Measurements from ENCODE around the gene PIP4K2A.
A peak's percentile ranks its signal among the peaks of the same experiment; 100 is the strongest.
"Not testable (repeated sequence)": the region's sequence is repeated elsewhere in the genome, so short reads cannot be mapped to it uniquely, and the experiment has no call there.

The PIP4K2A gene

DNA sequence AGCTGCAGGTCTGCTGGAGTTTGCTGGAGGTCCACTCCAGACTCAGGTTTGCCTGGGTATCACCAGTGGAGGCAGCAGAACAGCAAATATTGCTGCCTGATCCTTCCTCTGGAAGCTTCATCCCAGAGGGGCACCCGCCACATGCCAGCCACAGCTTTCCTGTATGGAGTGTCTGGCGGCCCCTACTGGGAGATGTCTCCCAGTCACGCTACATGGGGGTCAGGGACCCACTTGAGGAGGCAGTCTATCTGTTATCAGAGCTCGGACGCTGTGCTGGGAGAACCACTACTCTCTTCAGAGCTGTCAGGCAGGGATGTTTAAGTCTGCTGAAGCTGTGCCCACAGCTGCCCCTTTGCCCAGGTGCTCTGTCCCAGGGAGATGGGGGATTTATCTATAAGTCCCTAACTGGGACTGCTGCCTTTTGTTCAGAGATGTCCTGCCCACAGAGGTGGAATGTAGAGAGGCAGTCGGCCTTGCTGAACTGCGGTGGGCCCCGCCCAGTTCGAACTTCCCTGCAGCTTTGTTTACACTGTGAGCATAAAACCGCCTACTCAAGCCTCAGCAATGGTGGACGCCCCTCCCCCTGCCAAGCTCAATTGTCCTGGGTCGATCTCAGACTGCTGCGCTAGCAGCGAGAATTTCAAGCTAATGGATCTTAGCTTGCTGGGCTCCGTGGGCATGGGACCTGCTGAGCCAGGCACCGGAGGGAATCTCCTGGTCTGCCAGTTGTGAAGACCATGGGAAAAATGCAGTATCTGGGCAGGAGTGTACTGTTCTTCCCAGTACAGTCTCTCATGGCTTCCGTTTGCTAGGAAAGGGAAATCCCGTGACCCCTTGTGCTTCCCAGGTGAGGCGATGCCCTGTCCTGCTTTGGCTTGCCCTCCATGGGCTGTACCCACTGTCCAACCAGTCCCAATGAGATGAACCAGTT is 200.6 kb downstream of the PIP4K2A start:
- H3K36me3 ChIP-seq (ENCODE audit: control insufficient read depth, low read depth, low read length); H3K4me1 ChIP-seq (ENCODE audit: control insufficient read depth, low read depth, low read length); H3K9me3 ChIP-seq (ENCODE audit: control insufficient read depth, low read depth, low read length); H3K27ac ChIP-seq (ENCODE audit: low read length): not testable (repeated sequence)
- H3K4me3 ChIP-seq (ENCODE audit: low read length): peak overlapping the region; percentile 44
- H3K9ac ChIP-seq (ENCODE audit: low read length): peak overlapping the region; percentile 39
- H3K27me3 ChIP-seq (ENCODE audit: control insufficient read depth, insufficient read depth, low read length): peaks cover 14% of the 10 kb centered on the region

DNA sequence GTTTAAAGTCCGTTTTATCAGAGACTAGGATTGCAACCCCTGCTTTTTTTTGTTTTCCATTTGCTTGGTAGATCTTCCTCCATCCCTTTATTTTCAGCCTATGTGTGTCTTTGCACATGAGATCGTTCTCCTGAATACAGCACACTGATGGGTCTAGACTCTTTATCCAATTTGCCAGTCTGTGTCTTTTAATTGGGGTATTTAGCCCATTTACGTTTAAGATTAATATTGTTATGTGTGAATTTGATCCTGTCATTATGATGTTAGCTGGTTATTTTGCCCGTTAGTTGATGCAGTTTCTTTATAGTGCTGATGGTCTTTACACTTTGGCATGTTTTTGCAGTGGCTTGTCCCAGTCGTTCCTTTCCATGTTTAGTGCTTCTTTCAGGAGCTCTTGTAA is 202.4 kb downstream of the PIP4K2A start:
- H3K4me1 ChIP-seq (ENCODE audit: control insufficient read depth, low read depth, low read length); H3K27ac ChIP-seq (ENCODE audit: low read length); H3K4me3 ChIP-seq (ENCODE audit: low read length); H3K9me3 ChIP-seq (ENCODE audit: control insufficient read depth, low read depth, low read length); H3K36me3 ChIP-seq (ENCODE audit: control insufficient read depth, low read depth, low read length); H3K9ac ChIP-seq (ENCODE audit: low read length): not testable (repeated sequence)
- H3K27me3 ChIP-seq (ENCODE audit: control insufficient read depth, insufficient read depth, low read length): peaks cover 14% of the 10 kb centered on the region

DNA sequence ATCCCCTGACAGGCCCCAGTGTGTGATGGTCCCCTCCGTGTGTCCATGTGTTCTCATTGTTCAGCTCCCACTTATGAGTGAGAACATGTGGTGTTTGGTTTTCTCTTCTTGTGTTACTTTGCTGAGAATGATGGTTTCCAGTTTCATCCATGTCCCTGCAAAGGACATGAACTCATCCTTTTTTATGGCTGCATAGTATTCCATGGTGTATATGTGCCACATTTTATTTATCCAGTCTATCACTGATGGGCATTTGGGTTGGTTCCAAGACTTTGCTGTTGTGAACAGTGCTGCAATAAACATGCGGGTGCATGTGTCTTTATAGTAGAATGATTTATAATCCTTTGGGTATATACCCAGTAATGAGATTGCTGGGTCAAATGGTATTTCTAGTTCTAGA is 206.2 kb downstream of the PIP4K2A start:
- H3K27me3 ChIP-seq (ENCODE audit: control insufficient read depth, insufficient read depth, low read length); H3K9me3 ChIP-seq (ENCODE audit: control insufficient read depth, low read depth, low read length); H3K27ac ChIP-seq (ENCODE audit: low read length); H3K36me3 ChIP-seq (ENCODE audit: control insufficient read depth, low read depth, low read length); H3K4me3 ChIP-seq (ENCODE audit: low read length); H3K4me1 ChIP-seq (ENCODE audit: control insufficient read depth, low read depth, low read length); H3K9ac ChIP-seq (ENCODE audit: low read length): not testable (repeated sequence)

DNA sequence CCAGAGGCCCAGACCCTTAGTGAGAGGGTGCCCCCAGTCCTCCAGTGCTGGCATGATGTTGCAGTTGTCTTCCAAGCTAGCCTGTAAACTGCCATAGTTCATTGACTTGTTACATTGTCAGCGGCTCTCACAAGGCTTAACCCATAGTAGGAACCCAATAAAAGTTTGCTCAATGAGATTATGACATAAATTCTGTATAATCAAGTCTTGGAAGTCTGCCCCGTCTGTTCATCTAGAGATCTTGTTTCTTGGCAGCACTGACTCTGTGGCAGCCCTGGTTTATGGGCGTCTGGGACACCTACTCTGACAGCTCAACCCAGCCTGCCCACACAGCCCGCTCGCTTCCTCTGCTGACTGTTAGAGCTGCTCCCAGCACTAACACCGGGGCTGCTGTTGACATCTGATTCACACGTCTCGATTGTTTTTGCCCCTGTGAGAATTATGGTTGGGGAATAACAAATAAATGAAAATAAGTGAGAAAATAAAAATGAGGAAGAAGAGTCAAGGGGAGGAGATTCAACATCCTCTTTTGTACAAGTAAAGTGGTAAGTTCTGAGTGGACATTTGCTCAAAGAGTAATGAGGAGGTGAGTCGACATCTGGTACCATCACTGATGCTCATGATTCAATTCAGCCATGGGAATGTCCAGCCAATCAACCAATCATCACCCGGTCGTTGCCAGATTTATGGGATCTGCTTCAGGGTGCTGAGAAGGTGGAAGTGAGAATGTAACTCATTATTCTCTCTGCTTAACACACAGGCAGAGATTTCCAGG is 208.3 kb downstream of the PIP4K2A start:
- Histone ChIP-seq H3K4me3 (ENCODE audit: low read length) (no peak overlapping the region), H3K27ac (ENCODE audit: low read length) (no peak overlapping the region), H3K9ac (ENCODE audit: low read length) (no peak overlapping the region), H3K9me3 (ENCODE audit: control insufficient read depth, low read depth, low read length) (no peaks in the 10 kb centered on the region), H3K36me3 (ENCODE audit: control insufficient read depth, low read depth, low read length) (no peaks in the 10 kb centered on the region), H3K4me1 (ENCODE audit: control insufficient read depth, low read depth, low read length) (no peaks in the 10 kb centered on the region), H3K27me3 (ENCODE audit: control insufficient read depth, insufficient read depth, low read length) (no peaks in the 10 kb centered on the region)

DNA sequence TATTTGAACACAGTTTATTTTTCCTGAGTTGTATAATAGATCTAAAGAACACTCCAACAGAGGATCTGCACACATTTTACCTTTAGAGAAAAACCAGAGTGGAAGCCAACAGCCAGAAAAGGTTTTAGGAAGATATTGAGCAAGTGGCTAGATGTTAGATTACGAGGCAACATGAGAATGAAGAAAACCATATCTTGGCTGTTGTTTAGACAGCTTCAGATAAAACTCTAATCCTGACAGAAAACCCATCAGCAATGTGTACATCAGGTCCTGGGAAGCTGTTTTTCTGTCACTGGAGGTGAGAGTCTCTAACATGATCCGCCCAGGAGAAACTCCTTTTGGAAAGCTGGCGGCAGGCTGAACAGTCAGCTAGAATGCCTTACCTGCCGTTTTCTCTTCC is 209.6 kb downstream of the PIP4K2A start:
- Histone ChIP-seq H3K9ac (ENCODE audit: low read length) (no peak overlapping the region), H3K36me3 (ENCODE audit: control insufficient read depth, low read depth, low read length) (no peaks in the 10 kb centered on the region), H3K4me3 (ENCODE audit: low read length) (no peak overlapping the region), H3K27me3 (ENCODE audit: control insufficient read depth, insufficient read depth, low read length) (no peaks in the 10 kb centered on the region), H3K9me3 (ENCODE audit: control insufficient read depth, low read depth, low read length) (no peaks in the 10 kb centered on the region), H3K27ac (ENCODE audit: low read length) (no peak overlapping the region), H3K4me1 (ENCODE audit: control insufficient read depth, low read depth, low read length) (no peaks in the 10 kb centered on the region)

DNA sequence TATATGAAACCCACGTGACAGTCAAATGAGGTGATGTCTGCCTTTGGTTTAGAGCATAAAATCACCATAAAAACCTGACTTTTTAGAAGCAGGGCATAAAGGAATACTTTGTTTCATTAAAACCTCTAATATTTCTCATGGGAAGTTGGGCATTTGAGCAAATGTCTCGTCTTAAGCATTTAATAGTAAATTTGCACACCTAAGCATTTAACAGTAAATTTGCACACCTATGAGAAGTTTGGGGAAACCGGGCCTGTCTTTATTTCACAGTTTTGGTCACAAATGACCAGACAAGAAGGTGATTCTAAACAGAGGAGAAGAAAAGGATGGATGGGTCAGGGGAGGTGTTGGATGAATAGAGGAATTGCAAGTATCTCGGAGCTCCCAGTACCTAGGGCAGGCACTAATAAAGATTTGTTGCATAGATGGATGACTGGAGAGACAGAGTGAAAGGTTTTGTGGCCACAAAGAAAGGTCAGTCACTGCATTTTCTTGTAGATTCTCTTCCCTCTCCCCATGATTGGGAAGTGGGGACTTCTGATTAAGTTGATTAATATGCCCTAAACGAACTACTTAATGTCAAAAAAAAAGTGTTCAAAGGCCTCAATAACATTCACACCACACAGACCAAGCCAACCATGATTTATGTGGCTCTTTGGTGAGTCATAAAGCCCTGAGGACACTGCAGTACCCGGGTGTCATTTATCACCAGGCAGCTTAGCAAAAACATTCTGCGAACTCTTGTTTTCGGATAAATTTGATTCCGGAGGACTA is 210.9 kb downstream of the PIP4K2A start:
- no peak overlapping the region for H3K27ac ChIP-seq (ENCODE audit: low read length)

DNA sequence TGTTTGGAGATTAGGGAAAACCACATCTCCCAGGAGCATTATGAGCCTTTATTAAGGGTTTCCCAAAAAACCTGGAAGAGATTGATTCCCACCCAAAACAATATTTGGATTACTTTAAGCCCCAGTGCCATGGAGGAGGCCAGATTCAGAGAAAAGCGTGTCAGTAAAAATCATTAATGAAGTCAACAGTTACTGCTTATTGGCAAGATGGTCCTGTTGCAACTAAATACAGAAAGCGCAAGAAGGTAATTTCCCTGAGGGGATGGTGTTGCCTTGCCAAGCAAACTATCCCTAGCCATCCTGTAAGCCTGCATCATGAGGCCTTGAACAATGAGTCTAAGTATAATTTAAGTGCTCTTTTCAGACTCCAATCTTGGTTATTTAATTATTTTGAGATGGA is 212.5 kb downstream of the PIP4K2A start:
- Histone ChIP-seq H3K27me3 (ENCODE audit: control insufficient read depth, insufficient read depth, low read length) (no peaks in the 10 kb centered on the region), H3K27ac (ENCODE audit: low read length) (no peak overlapping the region), H3K36me3 (ENCODE audit: control insufficient read depth, low read depth, low read length) (no peaks in the 10 kb centered on the region), H3K4me1 (ENCODE audit: control insufficient read depth, low read depth, low read length) (no peaks in the 10 kb centered on the region), H3K4me3 (ENCODE audit: low read length) (no peak overlapping the region), H3K9ac (ENCODE audit: low read length) (no peak overlapping the region), H3K9me3 (ENCODE audit: control insufficient read depth, low read depth, low read length) (no peaks in the 10 kb centered on the region)

More for the DNA sequence above, 210.9 kb downstream of the PIP4K2A start:
- no peaks in the 10 kb centered on the region for H3K9me3 ChIP-seq (ENCODE audit: control insufficient read depth, low read depth, low read length)
- H3K4me1 ChIP-seq (ENCODE audit: control insufficient read depth, low read depth, low read length): no peaks in the 10 kb centered on the region
- no peaks in the 10 kb centered on the region for H3K27me3 ChIP-seq (ENCODE audit: control insufficient read depth, insufficient read depth, low read length)
- H3K36me3 ChIP-seq (ENCODE audit: control insufficient read depth, low read depth, low read length): no peaks in the 10 kb centered on the region
- H3K9ac ChIP-seq (ENCODE audit: low read length): no peak overlapping the region
- H3K4me3 ChIP-seq (ENCODE audit: low read length): no peak overlapping the region

DNA sequence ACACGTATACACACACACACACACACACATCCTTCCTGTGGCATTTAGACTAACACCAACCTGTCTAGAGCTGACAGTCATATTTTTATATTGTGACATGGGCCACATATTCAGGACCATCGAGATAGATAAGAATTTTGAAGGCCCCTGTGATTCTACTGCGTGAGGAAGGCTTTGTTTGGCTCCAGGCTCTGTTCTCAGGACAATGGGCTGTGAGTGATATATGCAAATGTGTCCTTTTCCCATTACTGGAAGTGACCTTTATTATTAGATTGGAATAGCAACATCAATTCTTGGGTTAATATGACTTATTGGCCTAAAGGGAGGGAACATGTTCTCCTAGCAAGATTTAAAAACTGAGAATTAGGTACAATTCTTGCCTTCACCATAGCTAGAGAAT is 213.0 kb downstream of the PIP4K2A start:
- no peak overlapping the region for H3K4me3 ChIP-seq (ENCODE audit: low read length)
- no peak overlapping the region for H3K27ac ChIP-seq (ENCODE audit: low read length)
- no peaks in the 10 kb centered on the region for H3K4me1 ChIP-seq (ENCODE audit: control insufficient read depth, low read depth, low read length)
- H3K36me3 ChIP-seq (ENCODE audit: control insufficient read depth, low read depth, low read length): no peaks in the 10 kb centered on the region
- no peak overlapping the region for H3K9ac ChIP-seq (ENCODE audit: low read length)
- H3K9me3 ChIP-seq (ENCODE audit: control insufficient read depth, low read depth, low read length): no peaks in the 10 kb centered on the region
- no peaks in the 10 kb centered on the region for H3K27me3 ChIP-seq (ENCODE audit: control insufficient read depth, insufficient read depth, low read length)

DNA sequence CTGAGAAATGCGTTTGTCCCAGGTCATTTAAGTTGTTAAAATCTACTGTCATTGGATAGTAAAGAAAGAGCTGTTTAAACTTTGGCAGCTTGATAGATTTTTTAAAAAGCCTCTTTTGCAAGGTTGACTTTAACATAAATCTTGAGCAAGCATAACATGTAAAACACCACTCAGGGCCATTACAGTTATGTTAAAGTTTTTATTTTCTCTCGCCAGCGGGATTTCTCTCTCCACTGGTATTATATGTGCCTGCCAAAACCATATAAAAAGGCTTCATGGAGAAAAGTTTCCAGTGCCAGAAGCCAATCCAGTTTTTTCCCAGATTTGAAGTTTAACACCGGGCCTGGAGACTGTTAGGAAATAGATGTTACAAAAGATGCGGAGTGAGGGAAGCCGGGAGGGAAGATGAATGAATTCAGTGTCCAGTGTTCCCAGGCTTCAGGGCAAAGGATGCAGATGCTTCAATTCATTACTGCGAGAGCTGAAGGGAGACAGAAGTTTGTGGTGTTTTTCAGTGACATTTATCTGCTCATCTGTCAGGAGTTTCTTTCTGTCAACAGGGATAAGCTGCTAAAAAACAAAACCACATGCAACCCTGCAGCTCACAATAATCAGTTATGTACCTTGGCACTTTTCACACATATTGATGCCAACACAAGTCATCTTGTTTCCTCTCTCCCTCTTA is 213.6 kb downstream of the PIP4K2A start:
- no peaks in the 10 kb centered on the region for H3K9me3 ChIP-seq (ENCODE audit: control insufficient read depth, low read depth, low read length)
- no peak overlapping the region for H3K9ac ChIP-seq (ENCODE audit: low read length)
- no peaks in the 10 kb centered on the region for H3K27me3 ChIP-seq (ENCODE audit: control insufficient read depth, insufficient read depth, low read length)
- H3K4me1 ChIP-seq (ENCODE audit: control insufficient read depth, low read depth, low read length): no peaks in the 10 kb centered on the region
- no peaks in the 10 kb centered on the region for H3K36me3 ChIP-seq (ENCODE audit: control insufficient read depth, low read depth, low read length)
- no peak overlapping the region for H3K4me3 ChIP-seq (ENCODE audit: low read length)
- H3K27ac ChIP-seq (ENCODE audit: low read length): no peak overlapping the region

DNA sequence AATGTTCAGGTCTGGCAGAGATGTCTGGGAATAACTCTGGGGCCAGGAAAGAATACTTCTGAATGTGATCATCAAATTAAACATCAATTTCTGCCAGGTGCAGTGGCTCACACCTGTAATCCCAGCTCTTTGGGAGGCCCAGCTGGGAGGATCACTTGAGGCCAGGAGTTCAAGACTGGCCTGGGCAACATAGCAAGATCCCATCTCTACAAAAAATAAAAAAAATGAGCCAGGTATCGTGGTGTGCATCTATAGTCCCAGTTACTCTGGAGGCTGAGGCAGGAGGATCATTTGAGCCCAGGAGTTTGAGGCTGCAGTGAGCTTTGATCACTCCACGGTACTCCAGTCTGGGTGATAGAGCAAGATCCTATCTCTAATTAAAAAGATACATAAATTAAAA is 214.4 kb downstream of the PIP4K2A start:
- H3K27ac ChIP-seq (ENCODE audit: low read length); H3K9ac ChIP-seq (ENCODE audit: low read length); H3K4me3 ChIP-seq (ENCODE audit: low read length); H3K9me3 ChIP-seq (ENCODE audit: control insufficient read depth, low read depth, low read length); H3K27me3 ChIP-seq (ENCODE audit: control insufficient read depth, insufficient read depth, low read length); H3K36me3 ChIP-seq (ENCODE audit: control insufficient read depth, low read depth, low read length); H3K4me1 ChIP-seq (ENCODE audit: control insufficient read depth, low read depth, low read length): not testable (repeated sequence)

DNA sequence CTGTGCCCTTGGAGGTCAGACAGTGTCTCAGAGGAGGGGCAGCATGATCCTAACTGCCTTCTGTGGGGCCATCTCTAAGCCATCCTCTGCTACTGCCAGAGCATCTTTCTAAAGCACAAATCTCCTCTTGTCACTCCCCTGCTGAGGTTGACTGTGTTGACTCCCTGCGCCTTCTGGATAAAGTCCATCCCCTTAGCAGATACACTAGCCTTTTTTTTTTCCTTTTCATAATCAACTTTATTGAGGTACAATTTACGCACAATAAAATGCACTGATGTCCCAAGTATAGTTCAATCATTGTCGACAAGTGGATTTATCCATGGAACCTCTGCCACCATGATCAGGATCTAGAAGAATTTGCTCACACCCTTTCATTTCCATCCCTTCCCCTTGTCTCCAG is 219.0 kb downstream of the PIP4K2A start:
- Histone ChIP-seq H3K9ac (ENCODE audit: low read length) (no peak overlapping the region), H3K27ac (ENCODE audit: low read length) (no peak overlapping the region), H3K4me1 (ENCODE audit: control insufficient read depth, low read depth, low read length) (no peaks in the 10 kb centered on the region), H3K36me3 (ENCODE audit: control insufficient read depth, low read depth, low read length) (no peaks in the 10 kb centered on the region), H3K27me3 (ENCODE audit: control insufficient read depth, insufficient read depth, low read length) (no peaks in the 10 kb centered on the region), H3K4me3 (ENCODE audit: low read length) (no peak overlapping the region), H3K9me3 (ENCODE audit: control insufficient read depth, low read depth, low read length) (no peaks in the 10 kb centered on the region)
